HUES64 (cell line): ENCODE measurements around the gene MAP3K7.
"Not testable (repeated sequence)": the region's sequence is repeated elsewhere in the genome, so short reads cannot be mapped to it uniquely, and the experiment has no call there.

Experiments used
- H3K27ac ChIP-seq: 2 replicates; pipeline ENCODE4 v1.7.0; 2013; ENCODE audit warnings: low read depth, low read length, inconsistent platforms
- H3K27me3 ChIP-seq: 2 replicates; pipeline ENCODE4 v1.6.1; 2013; ENCODE audit warnings: mild to moderate bottlenecking, low read length; ENCODE audit not compliant: insufficient read depth
- H3K36me3 ChIP-seq: 2 replicates; pipeline ENCODE4 v1.6.1; 2013; ENCODE audit warnings: mild to moderate bottlenecking, low read length; ENCODE audit not compliant: insufficient read depth
- H3K4me1 ChIP-seq: 2 replicates; pipeline ENCODE4 v1.6.1; 2013; ENCODE audit warnings: mild to moderate bottlenecking, low read length, moderate library complexity; ENCODE audit not compliant: insufficient read depth
- H3K4me3 ChIP-seq: 2 replicates; pipeline ENCODE4 v1.5.1; 2013; ENCODE audit warnings: mild to moderate bottlenecking, low read length, moderate library complexity
- H3K9ac ChIP-seq: 2 replicates; pipeline ENCODE4 v1.6.1; 2013; ENCODE audit warnings: mild to moderate bottlenecking, low read depth, low read length
- H3K9me3 ChIP-seq: 2 replicates; pipeline ENCODE4 v1.6.1; 2013; ENCODE audit warnings: low read depth, low read length; ENCODE audit not compliant: insufficient read depth
- WGBS: fragments of 150-250, 120-280 bp; methylation state at CpG from one replicate; pipeline ENCODE4 v1.1.7; 2013; ENCODE audit warnings: missing lambda C conversion rate; 5-methylcytosine and 5-hydroxymethylcytosine counted together

MAP3K7 gene

DNA sequence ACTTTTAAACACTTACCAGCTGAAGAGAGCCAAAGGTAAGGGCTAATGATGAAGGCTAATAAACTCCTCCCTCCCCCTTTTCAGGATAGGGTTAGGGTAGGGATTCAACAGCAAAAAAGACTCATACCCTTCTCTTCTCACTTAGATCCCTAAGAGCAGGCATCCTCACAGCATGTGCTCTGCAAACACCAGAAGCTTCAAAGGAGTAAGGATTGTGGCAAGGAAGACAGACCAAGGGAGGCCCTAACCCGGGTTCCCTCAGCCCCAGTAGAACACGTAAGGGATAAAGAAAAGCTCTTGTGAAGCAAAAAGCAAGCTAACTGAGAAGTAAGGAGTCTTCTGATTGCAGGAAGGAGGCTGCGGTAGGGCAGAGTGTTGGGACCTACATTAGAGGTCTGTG is 11.6 kb downstream of the MAP3K7 start:
- 42% methylated on average over 3 of the region's 3 CpGs for WGBS
- peaks cover 6% of the 10 kb centered on the region; the same call in 1 of the 2 replicates for H3K27me3 ChIP-seq
- H3K36me3 ChIP-seq = peaks cover 12% of the 10 kb centered on the region
- no peak overlapping the region for H3K9ac ChIP-seq
- H3K4me1 ChIP-seq = peaks cover 6% of the 10 kb centered on the region
- H3K4me3 ChIP-seq = no peak overlapping the region
- H3K27ac ChIP-seq = no peak overlapping the region
- no peaks in the 10 kb centered on the region for H3K9me3 ChIP-seq

DNA sequence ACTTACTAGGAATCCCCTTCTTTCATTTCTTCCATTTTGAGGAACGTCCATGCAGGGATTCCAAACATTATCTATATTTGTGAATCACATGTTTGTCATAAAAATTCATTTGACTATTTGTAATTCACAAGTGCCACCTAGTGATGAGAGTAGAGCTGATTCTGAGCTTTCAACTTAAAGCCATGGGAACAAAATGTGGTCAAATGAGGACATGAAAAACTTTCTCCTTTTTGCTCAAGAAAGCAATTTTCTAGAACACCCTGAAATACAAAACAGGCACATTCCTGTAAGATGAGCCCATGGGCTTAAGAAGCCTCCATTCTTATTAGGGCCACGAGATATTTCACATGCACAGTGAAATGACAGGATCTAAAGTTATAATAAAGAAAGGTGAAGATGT is 12.3 kb downstream of the MAP3K7 start:
- 93% methylated on average over 1 of the region's 2 CpGs for WGBS
- Histone ChIP-seq H3K36me3 (peaks cover 12% of the 10 kb centered on the region), H3K27ac (no peak overlapping the region), H3K27me3 (peaks cover 6% of the 10 kb centered on the region; the same call in 1 of the 2 replicates), H3K4me1 (peaks cover 6% of the 10 kb centered on the region), H3K9ac (no peak overlapping the region), H3K9me3 (no peaks in the 10 kb centered on the region), H3K4me3 (no peak overlapping the region)

DNA sequence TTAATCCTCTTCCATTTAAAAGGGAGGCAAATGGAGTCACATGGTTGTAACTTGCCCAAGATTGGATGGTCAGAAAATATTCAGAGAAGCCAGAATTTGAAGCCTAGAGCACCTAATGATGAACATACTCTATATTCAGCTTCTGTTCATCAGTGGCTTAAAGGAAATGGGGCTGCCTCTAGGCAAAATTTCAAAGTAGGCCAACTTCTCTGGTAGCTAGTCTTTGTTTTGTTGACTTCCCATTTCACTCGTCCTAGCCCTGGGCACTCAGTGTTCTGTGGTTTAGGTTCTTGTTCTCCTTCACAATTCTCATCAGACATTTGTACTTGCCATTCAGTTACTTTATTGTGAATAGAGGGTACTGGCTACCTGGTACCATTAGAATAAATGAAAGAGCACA is 13.2 kb downstream of the MAP3K7 start:
- Histone ChIP-seq H3K9me3 (no peaks in the 10 kb centered on the region), H3K9ac (no peak overlapping the region), H3K27me3 (peaks cover 6% of the 10 kb centered on the region; the same call in 1 of the 2 replicates), H3K36me3 (peaks cover 17% of the 10 kb centered on the region), H3K4me1 (peaks cover 6% of the 10 kb centered on the region), H3K4me3 (no peak overlapping the region), H3K27ac (no peak overlapping the region)
- WGBS = 100% methylated on average over 1 of the region's 1 CpG

DNA sequence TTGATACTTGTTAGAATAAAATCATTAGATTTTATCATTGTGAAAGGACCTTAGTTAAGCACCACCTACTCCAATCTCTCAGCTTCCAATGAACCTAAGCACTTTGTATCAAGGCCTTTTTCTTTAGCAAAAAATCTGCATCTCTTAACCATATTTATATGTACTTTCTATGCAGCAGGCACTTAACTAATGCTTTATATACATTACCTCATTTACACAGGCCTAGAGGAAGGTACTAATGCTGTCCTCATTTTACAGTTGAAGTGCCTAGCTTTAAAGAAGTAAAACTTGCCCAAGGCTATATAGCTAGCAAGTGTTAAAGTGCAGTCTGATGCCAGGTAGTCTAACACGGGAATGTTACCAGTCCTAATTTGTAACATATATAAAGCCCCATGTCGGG is 14.0 kb downstream of the MAP3K7 start:
- H3K36me3 ChIP-seq = peaks cover 19% of the 10 kb centered on the region
- H3K4me1 ChIP-seq = peaks cover 6% of the 10 kb centered on the region
- H3K9me3 ChIP-seq = no peaks in the 10 kb centered on the region; the same call in 1 of the 2 replicates
- WGBS = 100% methylated on average over 2 of the region's 2 CpGs
- H3K4me3 ChIP-seq = no peak overlapping the region
- H3K27ac ChIP-seq = no peak overlapping the region
- H3K27me3 ChIP-seq = peaks cover 6% of the 10 kb centered on the region; the same call in 1 of the 2 replicates
- H3K9ac ChIP-seq = no peak overlapping the region

DNA sequence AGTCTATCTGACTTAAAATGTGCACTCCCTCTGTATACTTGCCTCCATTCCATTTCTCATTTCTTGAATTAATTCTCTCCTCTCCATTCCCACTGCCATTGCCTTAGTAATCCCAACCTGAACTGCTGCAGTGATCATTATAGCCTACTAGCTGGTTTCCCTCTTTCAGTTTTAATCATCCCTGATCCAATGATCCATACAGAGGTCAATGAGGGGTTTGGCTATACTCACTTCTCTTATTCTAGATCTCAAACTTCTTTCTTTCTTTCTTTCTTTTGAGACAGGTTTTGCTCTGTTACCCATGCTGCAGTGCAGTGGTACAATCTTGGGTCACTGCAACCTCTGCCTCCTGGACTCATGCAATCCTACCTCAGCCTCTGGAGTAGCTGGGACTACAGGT is 17.6 kb downstream of the MAP3K7 start:
- H3K27me3 ChIP-seq = no peaks in the 10 kb centered on the region
- H3K4me1 ChIP-seq = no peaks in the 10 kb centered on the region
- H3K9me3 ChIP-seq = no peaks in the 10 kb centered on the region; the same call in 1 of the 2 replicates
- no peak overlapping the region for H3K9ac ChIP-seq
- peaks cover 19% of the 10 kb centered on the region for H3K36me3 ChIP-seq
- H3K4me3 ChIP-seq = no peak overlapping the region
- no peak overlapping the region for H3K27ac ChIP-seq

DNA sequence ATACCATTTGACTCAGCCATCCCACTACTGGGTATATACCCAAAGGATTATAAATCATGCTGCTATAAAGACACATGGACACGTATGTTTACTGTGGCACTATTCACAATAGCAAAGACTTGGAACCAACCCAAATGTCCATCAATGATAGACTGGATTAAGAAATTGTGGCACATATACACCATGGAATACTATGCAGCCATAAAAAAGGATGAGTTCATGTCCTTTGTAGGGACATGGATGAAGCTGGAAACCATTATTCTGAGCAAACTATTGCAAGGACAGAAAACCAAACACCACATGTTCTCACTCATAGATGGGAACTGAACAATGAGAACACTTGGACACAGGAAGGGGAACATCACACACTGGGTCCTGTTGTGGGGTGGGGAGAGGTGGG is 19.2 kb downstream of the MAP3K7 start:
- H3K4me3 ChIP-seq, H3K27ac ChIP-seq, H3K27me3 ChIP-seq, H3K9me3 ChIP-seq, H3K9ac ChIP-seq, H3K4me1 ChIP-seq: not testable (repeated sequence)
- H3K36me3 ChIP-seq = peaks cover 23% of the 10 kb centered on the region
- WGBS = 86% methylated on average over 1 of the region's 1 CpG

DNA sequence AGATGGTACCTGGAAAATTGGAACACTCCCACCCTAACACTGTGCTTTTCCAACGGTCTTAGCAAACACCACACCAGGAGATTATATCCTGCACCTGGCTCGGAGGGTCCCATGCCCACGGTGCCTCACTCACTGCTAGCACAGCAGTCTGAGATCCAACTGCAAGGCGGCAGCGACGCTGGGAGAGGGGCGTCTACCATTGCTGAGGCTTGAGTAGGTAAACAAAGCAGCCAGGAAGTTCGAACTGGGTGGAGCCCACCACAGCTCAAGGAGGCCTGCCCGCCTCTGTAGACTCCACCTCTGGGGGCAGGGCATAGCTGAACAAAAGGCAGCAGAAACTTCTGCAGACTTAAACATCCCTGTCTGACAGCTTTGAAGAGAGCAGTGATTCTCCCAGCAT is 24.5 kb downstream of the MAP3K7 start:
- not testable (repeated sequence) for H3K4me3 ChIP-seq, H3K27me3 ChIP-seq, H3K9me3 ChIP-seq, H3K4me1 ChIP-seq, H3K27ac ChIP-seq, H3K9ac ChIP-seq
- peaks cover 52% of the 10 kb centered on the region for H3K36me3 ChIP-seq
- WGBS = 94% methylated on average over 9 of the region's 9 CpGs

DNA sequence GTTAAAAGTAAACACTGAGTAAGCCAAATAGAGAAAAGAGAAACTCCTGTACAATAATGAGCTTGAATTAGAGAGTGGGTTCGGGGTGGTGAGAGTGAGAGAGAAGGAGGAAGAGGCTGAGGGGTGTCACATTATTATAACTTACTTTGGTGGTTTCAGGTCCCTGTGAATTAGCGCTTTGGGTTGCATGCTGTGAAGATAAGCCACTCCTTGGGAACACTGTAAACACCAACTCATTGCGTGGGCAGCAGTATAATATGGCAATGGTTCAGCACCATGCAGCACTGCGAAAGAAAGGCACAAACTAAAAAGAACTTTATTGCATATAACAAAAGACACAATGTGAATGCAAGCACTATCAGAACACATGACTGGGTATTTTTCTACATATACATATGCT is 26.9 kb downstream of the MAP3K7 start:
- peaks cover 74% of the 10 kb centered on the region for H3K36me3 ChIP-seq
- 96% methylated on average over 4 of the region's 4 CpGs for WGBS
- no peak overlapping the region for H3K9ac ChIP-seq
- no peak overlapping the region for H3K4me3 ChIP-seq
- no peaks in the 10 kb centered on the region for H3K27me3 ChIP-seq
- 0 out of 2 replicates have a peak, but pooled peaks cover 7% of the 10 kb centered on the region for H3K9me3 ChIP-seq
- no peak overlapping the region for H3K27ac ChIP-seq
- H3K4me1 ChIP-seq = no peaks in the 10 kb centered on the region

DNA sequence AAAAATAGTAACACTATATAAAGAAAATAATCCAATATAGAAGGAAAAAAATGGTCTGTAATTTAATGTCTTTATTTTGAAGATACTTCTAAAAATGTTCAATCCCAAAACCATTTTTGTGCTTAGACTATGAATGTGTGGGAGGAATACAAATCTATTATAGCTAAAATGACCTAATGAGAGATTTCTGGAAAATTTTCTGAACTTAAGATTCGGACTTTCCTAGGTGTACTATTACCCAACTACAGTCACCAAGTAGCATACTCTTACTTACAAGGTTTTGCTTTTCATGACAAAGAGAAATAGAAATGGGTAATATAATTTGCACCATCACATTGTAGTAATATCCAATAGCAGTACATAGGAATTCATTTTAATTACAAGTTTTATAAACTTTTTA is 29.9 kb downstream of the MAP3K7 start:
- no peak overlapping the region for H3K9ac ChIP-seq
- H3K27ac ChIP-seq = no peak overlapping the region
- 0 out of 2 replicates have a peak, but pooled peaks cover 3% of the 10 kb centered on the region for H3K9me3 ChIP-seq
- H3K36me3 ChIP-seq = peaks cover 94% of the 10 kb centered on the region
- H3K27me3 ChIP-seq = no peaks in the 10 kb centered on the region
- peaks cover 7% of the 10 kb centered on the region; the same call in 1 of the 2 replicates for H3K4me1 ChIP-seq
- no peak overlapping the region for H3K4me3 ChIP-seq
- WGBS = 100% methylated on average over 1 of the region's 1 CpG

DNA sequence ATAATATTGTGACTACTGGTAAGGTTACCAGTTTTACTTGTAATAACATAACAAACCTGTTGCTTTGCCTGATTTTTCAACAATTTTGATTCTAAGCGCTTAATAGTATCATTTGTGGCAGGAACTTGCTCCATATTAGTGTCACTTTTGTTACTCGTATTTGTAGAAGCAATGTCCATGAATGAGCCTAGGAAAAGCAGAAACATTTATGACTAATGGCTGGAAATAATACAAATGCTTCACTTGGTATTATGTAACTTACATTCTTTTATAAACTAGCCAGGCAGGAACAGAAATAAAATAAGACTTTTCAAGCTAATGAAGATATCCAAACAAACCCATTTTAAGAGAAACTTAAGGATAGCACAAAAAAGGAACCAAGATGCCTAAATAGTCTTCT is 38.9 kb downstream of the MAP3K7 start:
- no peaks in the 10 kb centered on the region for H3K27me3 ChIP-seq
- H3K36me3 ChIP-seq = peaks cover 98% of the 10 kb centered on the region
- 97% methylated on average over 2 of the region's 2 CpGs for WGBS
- H3K9ac ChIP-seq = no peak overlapping the region
- peaks cover 11% of the 10 kb centered on the region; the same call in 1 of the 2 replicates for H3K4me1 ChIP-seq
- no peak overlapping the region for H3K4me3 ChIP-seq
- no peaks in the 10 kb centered on the region for H3K9me3 ChIP-seq
- no peak overlapping the region for H3K27ac ChIP-seq

DNA sequence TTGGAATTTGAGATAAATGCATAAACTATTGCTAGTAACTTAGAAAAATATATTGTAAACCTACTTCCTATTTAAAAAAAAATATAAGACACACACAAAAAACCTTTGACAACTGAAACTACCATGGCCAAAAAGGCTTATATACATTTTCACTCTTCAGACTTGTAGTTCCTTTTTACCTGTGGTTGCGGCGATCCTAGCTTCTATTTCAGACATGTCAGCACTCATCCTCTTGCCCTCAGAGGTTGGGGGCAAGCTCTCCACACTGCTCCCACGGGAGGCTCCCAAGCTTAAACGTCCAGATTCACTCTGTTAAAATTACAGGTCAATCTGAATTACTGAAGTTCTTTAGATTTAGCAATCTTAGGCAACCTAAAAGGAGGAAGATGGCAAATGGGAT is 39.8 kb downstream of the MAP3K7 start:
- peaks cover 98% of the 10 kb centered on the region for H3K36me3 ChIP-seq
- no peak overlapping the region for H3K4me3 ChIP-seq
- peaks cover 5% of the 10 kb centered on the region; the same call in 1 of the 2 replicates for H3K4me1 ChIP-seq
- no peak overlapping the region for H3K27ac ChIP-seq
- no peaks in the 10 kb centered on the region for H3K9me3 ChIP-seq
- H3K27me3 ChIP-seq = no peaks in the 10 kb centered on the region
- 92% methylated on average over 4 of the region's 4 CpGs for WGBS
- no peak overlapping the region for H3K9ac ChIP-seq

DNA sequence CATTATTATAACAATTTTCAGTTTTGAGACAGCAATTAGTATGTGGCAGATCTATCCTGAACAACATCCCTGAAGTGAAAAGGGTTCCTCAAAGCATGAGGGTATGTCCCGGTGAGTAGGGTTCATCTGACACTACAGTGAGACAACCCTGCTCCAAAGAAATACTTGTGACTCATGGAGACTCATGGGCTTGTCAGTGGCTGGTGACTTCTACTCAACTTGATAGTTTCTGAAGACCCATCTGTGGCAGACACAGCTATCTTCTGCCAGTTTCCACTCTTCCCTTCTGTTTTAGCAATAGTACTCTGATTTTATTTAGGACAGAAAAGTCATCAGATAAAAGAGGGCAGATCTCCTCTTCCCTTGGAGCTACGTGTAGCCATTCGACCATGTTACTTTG is 41.4 kb downstream of the MAP3K7 start:
- no peaks in the 10 kb centered on the region for H3K9me3 ChIP-seq
- no peak overlapping the region for H3K4me3 ChIP-seq
- H3K9ac ChIP-seq = no peak overlapping the region
- 97% methylated on average over 3 of the region's 3 CpGs for WGBS
- no peaks in the 10 kb centered on the region for H3K4me1 ChIP-seq
- H3K27me3 ChIP-seq = no peaks in the 10 kb centered on the region
- no peak overlapping the region for H3K27ac ChIP-seq
- peaks cover 93% of the 10 kb centered on the region for H3K36me3 ChIP-seq
